GM13976 (cell line): Measurements from ENCODE around the gene P4HB.

Experiments used
- DNase-seq: peaks from one replicate; pipeline ENCODE4 v3.0.0; 2012; ENCODE audit warnings: low spot score
- CTCF ChIP-seq: IDR thresholded peaks from 2 replicates; pipeline ENCODE4 v1.5.1; 2012; ENCODE audit warnings: borderline replicate concordance, mild to moderate bottlenecking; ENCODE audit not compliant: insufficient read depth; ENCODE audit errors: extremely low read depth, missing control alignments, control extremely low read depth
- in situ Hi-C: fragments of 300-500 bp; cut with MboI; formaldehyde crosslinking; loops from one replicate; pipeline ENCODE4 v1.12.0; 2022; ENCODE audit warnings: low sequenced_read_pairs, mixed read lengths, inconsistent platforms; ENCODE audit not compliant: unreplicated experiment

Gene P4HB

GRCh38 chr17:81828656-81829055 is 31.7 kb downstream of the P4HB start:
- DNase-seq = no peak

GRCh38 chr17:81825841-81826466 is 34.4 kb downstream of the P4HB start:
- in situ Hi-C loops = no loop called here
- TF ChIP-seq CTCF = no peak
- DNase-seq = no peak

More at GRCh38 chr17:81828656-81829055, 31.7 kb downstream of the P4HB start:
- TF ChIP-seq CTCF = no peak
- in situ Hi-C loops = no loop called here

- no peak for DNase-seq
- no peak for TF ChIP-seq CTCF
- in situ Hi-C loops = no loop called here
These were observed 35.7 kb downstream of the P4HB start for GRCh38 chr17:81824595-81824994.

GRCh38 chr17:81823820-81824550 is 36.4 kb downstream of the P4HB start:
- no peak for DNase-seq
- TF ChIP-seq CTCF = no peak
- in situ Hi-C loops = no loop called here

DNA sequence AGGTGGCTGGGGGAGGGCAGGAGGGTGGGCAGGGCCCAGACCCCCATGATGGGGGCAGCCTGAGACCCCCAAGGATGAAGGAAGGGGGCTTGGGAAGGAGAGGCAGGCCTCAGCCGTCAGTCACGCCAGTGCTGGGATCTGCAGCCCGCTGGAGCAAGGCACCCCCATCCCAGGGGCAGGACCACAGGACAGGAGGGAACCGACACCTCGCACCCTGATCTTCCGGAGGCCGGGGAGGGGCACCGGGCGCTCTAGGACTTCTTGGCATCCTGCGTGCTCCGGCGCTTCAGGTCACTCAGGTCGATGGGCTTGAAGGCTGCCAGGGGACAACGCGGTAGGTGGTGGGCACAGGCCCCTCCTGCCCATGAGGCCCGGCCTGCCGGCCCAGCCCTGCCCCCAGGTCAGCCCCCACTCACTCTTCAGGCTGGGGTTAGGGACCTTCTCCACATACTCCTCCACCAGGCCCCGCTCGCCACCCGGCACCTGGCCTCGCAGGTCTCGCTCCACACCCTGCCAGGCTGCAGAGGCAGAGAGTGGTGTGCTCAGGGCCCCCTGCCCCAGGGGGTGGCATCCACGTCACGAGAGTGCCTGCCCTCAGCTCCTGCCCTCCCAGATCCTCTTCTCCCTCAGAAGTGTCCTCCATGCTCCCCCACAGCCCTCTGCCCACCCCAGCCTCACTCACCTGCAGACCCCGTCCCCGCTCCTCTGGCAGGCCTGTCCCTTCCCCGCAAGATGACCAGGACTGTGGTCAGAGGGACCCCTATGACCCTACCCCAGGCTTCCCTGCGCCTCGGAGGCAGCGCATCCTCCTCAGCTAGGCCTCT is 37.1 kb downstream of the P4HB start:
- in situ Hi-C loops = no loop called here
- DNase-seq = no peak
- TF ChIP-seq CTCF = no peak

DNA sequence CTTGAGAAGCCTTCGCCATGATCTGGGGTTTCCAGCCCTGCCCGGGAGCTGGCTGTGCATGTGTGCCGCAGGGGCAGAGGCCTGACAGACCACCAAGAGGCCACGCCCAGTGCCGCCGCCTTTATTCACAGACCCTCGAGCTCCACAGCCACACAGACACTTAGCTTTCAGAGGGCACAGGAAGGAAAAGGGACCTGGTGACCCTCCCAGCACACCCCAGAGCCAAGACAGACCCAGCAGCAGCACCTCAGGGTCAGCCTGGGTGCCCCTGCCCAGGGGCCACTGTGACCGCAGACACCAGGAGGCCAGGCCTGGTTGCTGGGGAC is 38.1 kb downstream of the P4HB start:
- in situ Hi-C loops = no loop called here
- DNase-seq = no peak
- no peak for TF ChIP-seq CTCF
